HG03139 (cell line): Measurements from ENCODE around the gene PIAS4.

Experiments used
- ATAC-seq: cut with Tn5 transposase; IDR thresholded peaks from one replicate; pipeline ENCODE4 v1.9.1; 2021; ENCODE audit not compliant: unreplicated experiment

Gene PIAS4

DNA sequence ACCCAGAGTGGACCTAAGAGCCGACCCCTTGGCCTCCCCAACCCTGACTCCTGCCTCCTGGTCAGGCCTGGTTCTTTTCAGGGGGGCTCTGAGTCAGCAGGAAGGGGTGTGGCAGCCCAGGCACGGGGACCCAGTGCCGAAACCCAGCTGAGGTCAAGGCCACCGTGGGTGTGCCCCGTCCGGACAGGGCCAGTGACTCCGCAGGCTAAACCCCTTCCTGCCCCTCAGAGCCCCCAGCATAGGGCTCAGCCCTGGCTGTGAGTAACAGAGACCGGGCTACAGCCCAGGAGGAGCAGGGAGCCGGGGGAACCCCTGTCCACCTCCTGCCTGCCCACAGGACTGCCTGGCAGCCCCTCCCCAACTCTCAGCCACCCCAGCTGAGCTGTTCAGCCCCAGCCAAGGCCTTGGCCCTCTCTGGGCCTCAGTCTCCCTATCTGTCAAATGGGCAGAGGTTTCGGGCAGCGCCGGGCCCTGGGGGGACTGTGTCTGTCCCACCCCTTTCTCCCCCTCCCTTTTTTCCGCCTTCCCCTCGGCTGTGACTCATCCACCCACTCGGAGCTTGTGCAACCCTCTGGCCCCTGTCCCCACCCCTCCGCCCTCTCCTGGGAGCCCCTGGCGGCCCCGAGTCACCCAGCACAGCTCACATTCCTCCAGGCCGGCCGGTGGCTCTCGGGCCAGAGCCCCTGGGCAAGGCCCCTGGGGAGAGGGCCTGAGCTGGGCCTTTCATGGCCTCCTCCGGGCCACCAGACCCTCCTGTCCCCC lies 50.6 kb downstream of the PIAS4 start:
- ATAC-seq: no peak

DNA sequence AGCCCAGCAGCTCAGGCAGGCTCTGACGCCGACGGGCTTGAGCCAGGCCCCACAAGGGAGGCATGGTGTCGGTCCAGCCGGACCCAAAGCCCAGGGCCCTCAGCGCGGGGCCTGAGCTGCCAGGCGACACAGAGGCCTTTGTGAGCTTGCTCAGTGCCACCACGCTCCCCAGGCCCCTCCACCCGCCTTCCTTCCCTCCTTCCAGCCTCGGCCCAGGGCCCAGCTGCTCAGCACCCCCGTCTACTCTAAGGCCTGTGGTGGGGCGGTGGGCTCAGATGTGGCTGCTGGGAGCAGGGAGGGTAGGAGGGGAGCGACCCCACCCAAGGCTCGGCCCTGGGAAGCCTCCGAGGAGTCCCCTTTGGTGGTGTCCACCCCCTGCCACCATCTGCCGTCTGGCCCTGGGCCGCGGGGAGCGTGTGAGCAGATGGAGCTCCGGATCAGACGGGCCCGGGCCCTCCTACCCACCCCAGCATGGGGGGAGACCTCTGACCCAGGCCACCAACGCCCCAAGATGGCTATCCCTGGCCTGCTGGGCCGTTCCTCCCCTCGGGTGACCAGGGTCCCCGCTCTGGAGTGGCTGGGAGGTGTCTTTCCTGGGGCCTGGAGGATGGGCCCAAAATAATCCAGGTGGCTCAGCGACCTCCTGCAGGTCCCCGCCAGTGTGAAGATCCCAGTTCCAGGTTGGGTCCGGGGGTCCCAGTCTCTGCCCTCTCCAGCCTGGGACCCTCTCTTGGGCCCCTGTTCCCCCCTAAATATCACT lies 51.3 kb downstream of the PIAS4 start:
- ATAC-seq: no peak

DNA sequence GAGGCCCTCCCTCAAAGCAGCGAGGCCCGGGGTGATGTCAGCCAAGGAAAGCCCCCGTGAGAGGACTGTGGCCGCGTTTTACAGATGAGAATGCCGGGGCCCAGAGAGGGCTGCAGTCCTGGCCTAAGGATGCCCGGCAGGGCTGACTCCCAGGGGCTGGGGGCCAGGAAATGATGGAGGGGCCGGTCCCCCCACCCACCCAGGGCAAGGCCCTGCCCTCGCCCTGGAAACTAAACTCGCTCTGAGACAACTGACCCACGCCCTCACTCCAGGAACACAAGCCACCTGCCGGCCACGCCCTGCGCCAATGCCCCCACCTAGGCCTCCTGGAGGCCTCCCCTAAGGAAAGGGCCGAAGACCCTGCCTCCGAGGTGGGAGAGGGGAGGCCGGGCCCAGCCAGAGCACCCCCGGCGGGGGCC lies 51.9 kb downstream of the PIAS4 start:
- no peak for ATAC-seq

DNA sequence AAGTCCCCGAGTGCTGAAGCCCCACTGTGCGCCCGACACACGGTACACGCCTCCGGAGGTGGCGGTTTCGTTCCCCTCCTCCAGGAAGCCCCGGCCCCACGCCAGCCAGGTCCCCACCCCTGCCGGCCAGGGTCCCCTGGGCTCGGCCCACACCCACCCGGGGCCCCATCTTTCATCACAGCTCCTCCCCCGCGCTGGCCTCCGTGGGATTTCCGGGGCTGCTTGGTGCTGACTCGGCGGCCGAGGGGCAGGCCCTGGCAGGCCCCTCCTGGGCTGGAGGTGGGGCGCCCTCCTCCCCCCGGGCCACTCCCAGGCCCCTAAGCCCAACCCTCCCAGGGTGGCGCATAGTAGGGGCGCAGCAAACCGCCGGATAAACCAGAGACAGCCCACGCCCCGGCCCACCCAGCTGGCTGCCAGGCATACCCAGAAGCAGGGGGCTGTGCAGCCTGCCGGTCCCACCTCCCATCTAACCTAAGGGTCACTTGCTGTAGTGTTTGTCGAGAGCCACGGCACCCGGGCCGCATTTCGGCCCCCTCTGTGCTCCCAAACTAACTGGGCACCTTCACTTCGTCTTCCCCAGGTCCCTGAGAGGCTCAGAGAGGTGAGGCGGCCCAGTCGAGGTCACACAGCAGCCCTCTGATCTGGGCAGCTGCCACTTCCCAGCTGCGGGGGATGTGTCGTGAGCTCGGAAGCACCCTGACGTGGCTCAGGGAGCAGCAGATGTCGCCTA lies 52.5 kb downstream of the PIAS4 start:
- ATAC-seq: no peak

DNA sequence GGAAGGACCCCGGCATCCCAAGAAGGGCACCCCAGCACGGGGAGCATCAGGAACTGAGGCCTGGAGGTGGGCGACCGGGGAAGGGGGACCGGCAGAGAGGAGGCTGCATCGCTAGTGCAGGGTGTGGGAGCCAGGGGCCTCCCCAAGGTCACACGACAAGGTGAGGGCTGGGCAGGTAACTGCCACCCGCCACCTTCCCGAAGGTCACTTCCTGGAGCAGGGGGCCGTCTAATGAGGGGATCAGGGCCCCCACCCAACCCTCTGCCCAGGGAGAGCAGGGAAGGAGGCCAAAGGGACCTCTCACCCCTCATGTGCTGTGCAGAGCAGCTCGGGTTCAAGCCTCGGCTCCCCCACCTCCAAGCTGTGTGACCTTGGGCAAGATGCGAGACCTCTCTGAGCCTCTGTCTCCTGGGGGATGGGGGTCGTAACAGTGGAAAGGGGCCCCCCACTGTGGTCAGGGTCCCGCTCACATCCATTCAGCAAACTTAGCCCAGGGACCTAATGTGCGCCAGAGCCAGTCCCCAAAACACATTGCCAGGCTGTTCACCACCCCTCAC lies 53.2 kb downstream of the PIAS4 start:
- no peak for ATAC-seq

DNA sequence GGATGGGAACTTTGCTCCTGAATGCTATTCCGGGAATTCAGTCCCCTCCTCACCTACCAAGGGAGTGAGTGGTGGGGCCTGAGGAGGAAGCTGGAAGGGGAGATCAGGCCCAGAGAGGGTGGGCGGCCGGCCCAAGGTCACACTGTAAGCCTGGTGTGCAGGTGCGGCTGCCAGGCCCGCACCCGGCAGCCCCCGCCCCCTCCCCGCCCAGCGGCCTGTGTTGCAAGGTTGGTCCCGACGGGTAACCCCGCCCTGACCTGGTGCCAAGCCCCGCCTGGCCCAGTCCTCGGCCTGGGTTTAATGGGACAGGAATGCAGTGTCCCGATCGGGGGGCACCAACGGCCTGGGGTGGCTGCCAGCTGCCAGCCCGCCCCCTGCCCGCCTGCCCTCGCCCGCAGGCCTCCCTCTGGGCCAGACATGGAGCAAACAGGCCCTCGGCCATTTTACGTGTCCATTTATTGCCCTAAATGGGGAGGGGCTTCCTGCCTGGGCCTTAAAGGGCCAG lies 53.7 kb downstream of the PIAS4 start:
- ATAC-seq: no peak

DNA sequence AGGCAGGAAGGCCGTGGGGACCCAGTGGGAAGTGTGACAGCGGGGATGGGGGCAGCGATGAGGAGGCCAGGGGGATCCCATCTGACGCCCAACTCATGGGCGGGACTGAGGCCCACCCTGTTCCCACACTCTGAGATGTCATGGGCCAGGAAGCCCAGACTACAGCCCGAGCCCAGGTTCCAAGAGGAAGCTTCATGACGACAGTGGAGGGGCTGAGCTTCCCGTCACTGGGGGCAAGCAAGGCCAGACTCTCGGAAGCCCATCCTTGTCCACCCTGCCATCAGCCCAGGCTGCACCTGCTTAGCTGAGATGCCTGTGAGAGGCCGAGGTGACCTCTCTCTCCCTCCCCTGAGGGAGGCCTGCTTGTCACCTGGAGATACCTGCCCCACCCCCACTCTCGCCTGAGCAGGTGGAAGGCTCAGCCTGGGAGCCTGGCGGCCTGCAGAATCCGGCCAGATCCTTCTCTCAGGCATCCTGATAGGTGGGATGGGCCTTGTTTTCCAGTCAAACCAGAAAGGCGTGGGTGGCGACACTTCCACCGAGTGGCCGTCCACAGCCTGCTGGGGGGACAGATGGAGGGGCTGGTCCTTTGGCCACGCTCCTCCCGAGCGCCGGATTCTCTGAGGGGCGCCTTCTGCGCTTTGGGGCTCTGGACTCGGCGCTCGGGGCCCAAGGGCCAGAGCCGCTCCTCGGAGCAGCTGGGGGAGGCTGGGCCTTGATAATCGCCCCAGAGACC lies 54.3 kb downstream of the PIAS4 start:
- ATAC-seq: no peak

DNA sequence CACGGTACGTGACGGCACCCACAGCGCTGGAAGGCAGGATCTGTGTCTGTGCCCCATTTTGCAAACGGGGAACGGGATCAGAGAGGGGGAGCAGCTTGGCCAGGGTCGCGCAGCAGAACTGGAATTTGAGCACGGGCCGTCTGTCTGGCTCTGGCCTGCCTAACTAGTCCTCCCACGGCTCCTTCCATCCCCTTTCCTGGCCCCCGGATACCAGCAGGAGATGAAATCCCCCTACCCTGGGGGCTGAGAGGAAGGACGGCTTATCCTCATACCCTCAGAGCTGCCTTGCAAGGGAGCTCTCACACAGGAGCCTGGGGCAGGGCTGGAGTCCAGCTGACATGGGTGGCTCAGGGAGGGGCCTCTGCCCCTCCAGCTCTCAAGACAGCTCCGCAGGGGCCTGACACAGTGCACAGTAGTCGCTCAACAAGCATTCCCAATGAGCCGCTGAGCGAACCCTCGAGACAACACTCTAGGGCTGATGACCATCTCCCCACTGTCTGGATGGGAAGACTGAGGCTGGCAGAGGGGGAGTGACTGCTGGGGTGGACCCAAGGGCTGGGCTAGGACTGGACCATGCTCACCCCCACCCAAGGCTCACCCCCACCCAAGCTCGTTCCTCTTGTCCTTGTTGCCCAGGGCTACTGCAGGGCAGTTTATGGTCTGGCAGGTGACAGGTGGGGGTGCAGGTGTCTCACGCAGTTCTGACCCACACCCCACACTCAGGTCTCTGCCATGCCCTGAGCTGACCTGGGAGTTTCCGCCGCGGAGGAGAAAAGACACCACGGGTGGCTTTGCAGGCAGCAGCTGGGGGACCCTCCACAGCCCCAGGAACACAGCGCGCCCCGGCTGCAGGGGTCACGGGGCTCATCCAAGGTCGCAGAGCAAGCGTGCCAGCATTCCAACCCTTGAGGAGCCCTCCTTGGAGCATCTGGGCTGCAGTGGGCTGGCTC lies 55.2 kb downstream of the PIAS4 start:
- no peak for ATAC-seq

DNA sequence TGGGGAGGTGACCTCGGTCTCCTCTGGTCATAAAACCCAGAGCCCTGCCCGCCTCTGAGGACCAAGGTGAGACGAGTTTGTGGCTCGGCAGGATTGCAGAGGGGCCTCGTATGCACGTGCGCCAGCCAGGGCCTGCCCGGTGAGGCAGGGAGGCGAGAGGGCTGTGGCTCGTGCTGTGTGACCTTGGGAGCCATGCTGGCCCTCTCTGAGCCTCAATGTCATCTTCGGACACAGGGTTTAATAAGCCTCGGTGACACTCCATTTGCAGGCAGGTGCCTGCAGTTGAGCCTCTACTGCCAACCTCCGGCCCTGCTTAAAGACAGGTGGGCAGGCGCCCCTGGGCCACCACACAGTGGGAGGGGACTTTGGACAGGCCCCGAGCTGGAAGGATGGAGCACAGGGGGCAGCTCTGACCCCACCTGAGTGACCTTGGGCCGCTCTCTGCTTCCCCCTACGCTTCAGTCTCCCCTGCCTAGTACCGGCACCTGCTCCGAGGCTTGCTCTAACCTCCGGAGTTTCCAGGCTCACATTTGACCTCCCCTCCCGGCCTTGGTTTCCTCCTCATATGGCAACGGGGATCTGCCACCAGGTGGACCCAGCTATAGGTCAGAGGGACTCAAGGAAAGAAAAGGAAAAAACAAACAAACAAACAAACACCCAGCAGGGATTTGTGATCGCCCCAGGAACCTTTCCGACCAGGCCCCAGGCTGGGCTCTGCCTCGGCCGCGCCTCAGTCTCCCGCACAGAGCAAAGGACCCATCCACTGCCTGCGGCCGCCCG lies 56.0 kb downstream of the PIAS4 start:
- no peak for ATAC-seq

DNA sequence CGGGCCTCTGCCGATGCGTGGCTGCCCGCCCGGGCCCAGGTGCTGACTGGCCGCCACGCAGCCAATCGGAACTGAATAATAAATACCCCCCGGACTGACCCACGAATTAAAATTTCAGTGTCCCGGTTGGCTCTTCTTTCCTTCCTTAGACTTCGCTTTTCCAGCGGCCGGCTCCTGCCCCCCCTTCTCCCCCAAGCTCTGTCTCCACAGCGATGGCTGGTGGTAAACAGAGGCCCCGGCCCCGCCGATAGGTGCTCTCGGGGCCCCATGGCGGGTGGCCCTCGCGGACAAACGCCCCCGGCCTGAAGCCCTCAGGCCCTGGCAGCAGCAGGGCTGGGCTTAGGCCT lies 56.6 kb downstream of the PIAS4 start:
- ATAC-seq: no peak

DNA sequence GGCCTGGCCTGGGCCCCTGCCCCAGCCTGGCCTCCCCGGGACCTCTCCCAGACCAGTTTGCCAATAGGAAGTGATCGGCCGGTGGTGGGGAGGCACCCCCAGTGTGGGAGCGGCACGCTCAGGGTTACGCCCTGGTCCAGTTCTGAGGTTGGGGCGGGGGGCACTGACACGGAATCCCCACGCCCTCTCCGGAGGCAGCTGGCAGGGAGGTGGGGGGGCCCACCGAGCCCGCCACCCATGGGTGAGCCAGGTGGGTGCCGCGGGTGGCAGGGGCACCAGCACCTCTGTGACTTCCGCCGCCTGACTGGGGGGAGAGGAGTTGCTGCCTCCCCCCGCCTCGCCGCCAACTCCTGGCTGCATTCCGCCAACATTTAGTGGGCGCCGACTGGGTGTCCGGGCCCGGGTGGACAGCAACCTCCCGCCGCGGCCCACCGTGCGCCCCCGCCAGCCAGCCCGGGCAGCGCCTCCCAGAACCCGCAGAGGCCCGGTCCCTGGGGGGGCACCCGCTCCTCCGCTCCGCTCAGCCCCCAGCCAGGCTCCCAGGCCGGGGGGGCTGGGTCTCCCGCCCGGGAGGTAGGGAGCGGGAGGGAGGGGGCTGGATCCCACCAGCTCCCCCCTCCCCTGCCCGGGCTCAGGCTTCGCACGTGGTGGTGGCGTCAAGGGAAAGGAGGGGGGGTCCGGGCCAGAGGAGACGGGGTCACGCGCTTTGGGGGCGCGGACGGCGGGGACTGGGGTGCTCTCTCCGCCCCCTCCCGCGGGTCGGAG lies 57.1 kb downstream of the PIAS4 start:
- no peak for ATAC-seq

DNA sequence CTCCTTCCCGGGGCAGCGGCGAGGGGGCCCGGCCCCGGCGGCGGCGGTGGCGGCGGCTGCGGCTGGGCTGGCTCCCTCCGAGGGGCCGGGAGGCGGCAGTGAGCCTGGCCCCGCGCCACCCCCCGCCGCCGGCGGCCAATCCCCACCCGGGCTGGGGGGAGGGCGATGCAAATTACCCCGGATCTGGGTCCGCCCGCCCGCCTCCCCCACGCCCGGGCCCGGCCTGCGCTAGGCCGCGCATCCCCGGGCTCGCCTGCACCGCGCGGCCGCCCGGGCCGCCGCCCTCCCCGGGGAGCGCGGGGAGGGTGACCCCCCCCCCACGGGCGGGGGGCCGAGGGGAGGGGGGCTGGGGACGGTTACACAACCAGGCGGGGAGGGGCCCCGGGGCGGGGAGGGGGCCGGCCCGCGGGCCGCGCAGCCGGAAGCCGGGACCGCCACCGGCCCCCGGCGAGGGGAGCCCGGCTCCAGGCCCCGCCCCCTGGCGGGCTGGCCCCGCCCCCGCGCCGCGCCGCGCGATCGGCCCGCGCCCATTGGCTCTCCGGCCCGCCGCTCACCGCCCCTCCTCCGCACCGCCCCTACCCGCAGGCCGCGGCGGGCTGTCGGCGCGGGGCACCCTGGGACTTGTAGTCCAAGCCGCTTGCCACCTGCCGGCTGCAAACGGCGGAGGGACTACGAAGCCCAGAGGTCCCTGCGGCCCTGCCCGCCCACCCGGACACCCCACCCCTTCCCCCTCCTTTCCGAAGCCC lies 58.1 kb downstream of the PIAS4 start:
- ATAC-seq: peak; percentile 71

DNA sequence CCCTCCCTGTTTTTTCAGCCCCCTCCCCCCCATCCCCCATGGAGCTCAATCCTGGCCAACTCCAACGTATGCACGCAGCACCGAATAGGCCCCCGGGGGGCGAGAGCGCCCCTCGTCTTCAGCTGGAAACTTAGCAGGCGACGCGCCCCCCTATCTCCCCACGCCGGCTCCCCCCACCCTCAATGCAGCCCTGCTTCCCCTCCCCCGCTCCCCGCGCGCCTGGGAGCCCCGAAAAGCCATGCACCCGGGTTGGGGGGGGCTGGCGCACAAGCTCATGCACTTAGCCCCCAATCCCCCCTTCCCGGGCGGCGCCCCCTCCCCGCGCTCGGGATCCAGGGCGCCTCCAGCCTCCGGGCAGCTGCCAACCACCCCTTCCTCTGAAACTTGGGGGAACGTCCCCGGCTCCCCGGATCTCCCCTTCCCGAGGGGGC lies 58.7 kb downstream of the PIAS4 start:
- no peak for ATAC-seq

DNA sequence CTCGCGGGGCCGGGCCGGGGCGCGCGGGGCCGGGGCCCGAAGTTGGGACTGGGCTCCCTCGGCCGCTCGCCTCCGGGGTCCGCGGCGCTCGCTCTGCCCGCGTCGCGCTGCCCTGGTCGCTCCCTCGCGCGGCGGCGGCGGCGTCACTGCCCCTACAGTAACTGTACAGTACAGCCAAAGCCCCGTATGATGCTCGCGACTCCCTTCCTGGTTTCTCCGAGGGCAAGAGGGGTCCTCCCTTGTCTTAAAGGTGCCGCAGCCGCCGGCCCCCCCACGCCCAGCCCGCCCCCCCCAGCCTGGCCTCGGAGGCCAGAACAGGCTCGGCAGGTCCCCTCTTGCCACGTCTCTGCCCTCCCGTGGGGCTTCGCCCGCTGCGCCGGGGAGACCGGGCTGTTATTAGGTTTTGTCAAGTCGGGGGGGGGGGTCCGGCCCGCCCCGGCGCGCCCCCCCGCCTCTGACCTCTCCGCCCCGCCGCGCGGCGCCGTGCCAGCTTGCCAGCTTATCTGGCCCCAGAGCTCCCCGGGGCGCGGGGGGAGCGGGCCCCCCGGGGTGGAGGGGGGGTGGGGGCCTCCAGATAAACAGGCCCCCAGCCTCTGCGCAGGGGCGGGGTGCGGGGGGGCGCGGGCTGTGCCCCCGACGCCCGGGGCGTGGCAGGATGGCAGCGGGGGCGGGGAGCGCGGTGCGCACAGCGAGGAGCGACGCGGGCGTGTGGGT lies 59.3 kb downstream of the PIAS4 start, which contains the start of gene ZBTB7A:
ZBTB7A (minus strand) TSS at position 218 of the 714 bp plus-strand sequence. CDS start 11,667 bp downstream, outside the sequence.
- no peak for ATAC-seq

DNA sequence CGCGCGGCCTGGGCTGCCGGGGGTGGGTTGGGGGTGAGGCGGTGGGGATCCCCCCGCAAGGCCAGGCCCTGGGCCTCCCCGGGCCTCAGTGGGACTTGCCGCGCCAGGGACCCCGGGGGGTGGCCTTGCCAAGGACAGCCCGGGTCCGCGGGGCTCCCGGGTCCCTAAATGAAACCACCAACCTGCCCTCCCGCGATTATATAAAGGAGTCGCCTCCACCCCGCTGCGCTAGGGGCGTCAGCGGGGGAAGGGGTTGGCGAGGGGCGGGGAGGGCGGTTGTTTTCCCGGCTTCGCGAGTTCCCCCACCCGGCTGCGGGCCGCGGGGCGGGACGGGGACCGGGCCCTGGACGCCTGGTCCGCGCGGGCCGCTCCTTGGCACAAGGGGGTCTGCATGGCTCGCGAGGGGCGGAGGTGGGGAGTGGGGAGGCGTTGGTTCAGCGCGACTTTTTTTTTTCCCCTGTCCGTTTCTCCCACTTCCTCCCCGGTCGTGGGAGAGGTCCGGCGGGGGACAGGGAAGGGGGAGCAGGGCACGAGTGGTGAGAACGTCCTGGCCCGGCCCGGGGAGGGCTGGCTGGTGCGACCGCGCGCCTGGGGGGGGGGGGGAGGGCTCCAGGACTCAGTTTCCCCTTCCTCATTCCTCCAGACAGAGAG lies 60.0 kb downstream of the PIAS4 start:
- ATAC-seq: no peak
